Nephron progenitor cell (in vitro differentiated cells): ENCODE results near the gene LOC101059915.
"Not testable (repeated sequence)": the region's sequence is repeated elsewhere in the genome, so short reads cannot be mapped to it uniquely, and the experiment has no call there.

Source experiments
- DNase-seq: peaks from one replicate; pipeline ENCODE4 v3.0.0; 2021
- H3K27ac Mint-ChIP-seq: 2 replicates; pipeline ENCODE4 v1.8.0; 2021; ENCODE audit warnings: mild to moderate bottlenecking, moderate library complexity, mixed read lengths
- H3K27me3 Mint-ChIP-seq: 2 replicates; pipeline ENCODE4 v1.8.0; 2021; ENCODE audit warnings: mild to moderate bottlenecking, low read depth, mixed read lengths; ENCODE audit not compliant: poor library complexity
- H3K36me3 Mint-ChIP-seq: 2 replicates; pipeline ENCODE4 v1.8.0; 2021; ENCODE audit warnings: low read depth, mixed read lengths
- H3K4me1 Mint-ChIP-seq: 2 replicates; pipeline ENCODE4 v1.8.0; 2021; ENCODE audit warnings: mixed read lengths
- H3K4me3 Mint-ChIP-seq: 2 replicates; pipeline ENCODE4 v1.8.0; 2021; ENCODE audit warnings: mild to moderate bottlenecking, moderate library complexity, mixed read lengths
- H3K9me3 Mint-ChIP-seq: 2 replicates; pipeline ENCODE4 v1.8.0; 2021; ENCODE audit warnings: mild to moderate bottlenecking, moderate library complexity, mixed read lengths
- TF ChIP-seq, protein P1 (sequence below): fragments of 200-600 bp; sonication (generic); IDR thresholded peaks from 2 replicates; pipeline ENCODE4 v1.5.0; 2021; ENCODE audit warnings: antibody characterized with exemption

LOC101059915 gene

GRCh38 chrX:71636438-71637252 is 30.7 kb upstream of the LOC101059915 start:
- Mint-ChIP-seq H3K4me3 (no peak overlapping the region), H3K36me3 (no peaks in the 10 kb centered on the region), H3K27ac (no peak overlapping the region), H3K9me3 (peaks cover 36% of the 10 kb centered on the region), H3K27me3 (peaks cover 3% of the 10 kb centered on the region), H3K4me1 (no peaks in the 10 kb centered on the region)
- no peak for DNase-seq
- TF ChIP-seq, protein P1, sequence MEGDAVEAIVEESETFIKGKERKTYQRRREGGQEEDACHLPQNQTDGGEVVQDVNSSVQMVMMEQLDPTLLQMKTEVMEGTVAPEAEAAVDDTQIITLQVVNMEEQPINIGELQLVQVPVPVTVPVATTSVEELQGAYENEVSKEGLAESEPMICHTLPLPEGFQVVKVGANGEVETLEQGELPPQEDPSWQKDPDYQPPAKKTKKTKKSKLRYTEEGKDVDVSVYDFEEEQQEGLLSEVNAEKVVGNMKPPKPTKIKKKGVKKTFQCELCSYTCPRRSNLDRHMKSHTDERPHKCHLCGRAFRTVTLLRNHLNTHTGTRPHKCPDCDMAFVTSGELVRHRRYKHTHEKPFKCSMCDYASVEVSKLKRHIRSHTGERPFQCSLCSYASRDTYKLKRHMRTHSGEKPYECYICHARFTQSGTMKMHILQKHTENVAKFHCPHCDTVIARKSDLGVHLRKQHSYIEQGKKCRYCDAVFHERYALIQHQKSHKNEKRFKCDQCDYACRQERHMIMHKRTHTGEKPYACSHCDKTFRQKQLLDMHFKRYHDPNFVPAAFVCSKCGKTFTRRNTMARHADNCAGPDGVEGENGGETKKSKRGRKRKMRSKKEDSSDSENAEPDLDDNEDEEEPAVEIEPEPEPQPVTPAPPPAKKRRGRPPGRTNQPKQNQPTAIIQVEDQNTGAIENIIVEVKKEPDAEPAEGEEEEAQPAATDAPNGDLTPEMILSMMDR = no peak

GRCh38 chrX:71637253-71637618 is 30.1 kb upstream of the LOC101059915 start:
- no peaks in the 10 kb centered on the region for H3K4me1 Mint-ChIP-seq
- peaks cover 34% of the 10 kb centered on the region for H3K9me3 Mint-ChIP-seq
- no peak overlapping the region for H3K4me3 Mint-ChIP-seq
- H3K27ac Mint-ChIP-seq = no peak overlapping the region
- H3K27me3 Mint-ChIP-seq = peaks cover 6% of the 10 kb centered on the region
- H3K36me3 Mint-ChIP-seq = no peaks in the 10 kb centered on the region
- TF ChIP-seq, protein P1 = no peak
- no peak for DNase-seq

GRCh38 chrX:71637848-71638247 is 29.5 kb upstream of the LOC101059915 start:
- Mint-ChIP-seq H3K9me3 (peaks cover 34% of the 10 kb centered on the region), H3K27me3 (peaks cover 6% of the 10 kb centered on the region), H3K27ac (no peak overlapping the region), H3K36me3 (no peaks in the 10 kb centered on the region), H3K4me1 (no peaks in the 10 kb centered on the region), H3K4me3 (no peak overlapping the region)
- DNase-seq = no peak
- TF ChIP-seq, protein P1 = no peak

GRCh38 chrX:71638409-71638808 is 28.9 kb upstream of the LOC101059915 start:
- H3K36me3 Mint-ChIP-seq = no peaks in the 10 kb centered on the region
- H3K4me3 Mint-ChIP-seq = no peak overlapping the region
- TF ChIP-seq, protein P1 = no peak
- H3K4me1 Mint-ChIP-seq = no peaks in the 10 kb centered on the region
- no peak for DNase-seq
- peaks cover 34% of the 10 kb centered on the region for H3K9me3 Mint-ChIP-seq
- no peak overlapping the region for H3K27ac Mint-ChIP-seq
- peaks cover 6% of the 10 kb centered on the region for H3K27me3 Mint-ChIP-seq

GRCh38 chrX:71640002-71640401 is 27.3 kb upstream of the LOC101059915 start:
- H3K27me3 Mint-ChIP-seq = peaks cover 3% of the 10 kb centered on the region
- H3K27ac Mint-ChIP-seq = no peak overlapping the region
- TF ChIP-seq, protein P1 = no peak
- H3K4me1 Mint-ChIP-seq = no peaks in the 10 kb centered on the region
- H3K9me3 Mint-ChIP-seq = peaks cover 39% of the 10 kb centered on the region
- H3K36me3 Mint-ChIP-seq = no peaks in the 10 kb centered on the region
- no peak for DNase-seq
- H3K4me3 Mint-ChIP-seq = no peak overlapping the region

DNA sequence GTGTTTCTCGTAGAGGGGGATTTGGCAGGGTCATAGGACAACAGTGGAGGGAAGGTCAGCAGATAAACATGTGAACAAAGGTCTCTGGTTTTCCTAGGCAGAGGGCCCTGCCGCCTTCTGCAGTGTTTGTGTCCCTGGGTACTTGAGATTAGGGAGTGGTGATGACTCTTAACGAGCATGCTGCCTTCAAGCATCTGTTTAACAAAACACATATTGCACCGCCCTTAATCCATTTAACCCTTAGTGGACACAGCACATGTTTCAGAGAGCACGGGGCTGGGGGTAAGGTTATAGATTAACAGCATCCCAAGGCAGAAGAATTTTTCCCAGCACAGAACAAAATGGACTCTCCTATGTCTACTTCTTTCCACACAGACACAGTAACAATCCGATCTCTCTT is 22.9 kb upstream of the LOC101059915 start:
- H3K36me3 Mint-ChIP-seq, H3K4me1 Mint-ChIP-seq: not testable (repeated sequence)
- peaks cover 51% of the 10 kb centered on the region for H3K9me3 Mint-ChIP-seq

More for the DNA sequence above, 22.9 kb upstream of the LOC101059915 start:
- not testable (repeated sequence) for H3K4me3 Mint-ChIP-seq, DNase-seq, H3K27me3 Mint-ChIP-seq, H3K27ac Mint-ChIP-seq
